Measurements from ENCODE around the gene OR52L1.

The OR52L1 gene

GRCh38 chr11:6006395-6006794, 19.6 kb upstream of the OR52L1 start:
- H3K27ac ChIP-seq (ENCODE audit: low read depth, low read length) = no peak overlapping the region
- no peaks in the 10 kb centered on the region for H3K27me3 ChIP-seq (ENCODE audit: insufficient read depth, low read length)
- H3K23ac ChIP-seq (ENCODE audit: low read length) = no peak overlapping the region
- H2AK5ac ChIP-seq (ENCODE audit: low read length) = no peak overlapping the region
- no peak overlapping the region for H3K4ac ChIP-seq (ENCODE audit: low read depth, low read length)
- no peak overlapping the region for H4K91ac ChIP-seq (ENCODE audit: low read depth, low read length)
- no peaks in the 10 kb centered on the region for H3K4me1 ChIP-seq (ENCODE audit: control insufficient read depth in 1 of 2, insufficient read depth in 2 of 2, low read length in 2 of 2)
- H2BK12ac ChIP-seq (ENCODE audit: low read length) = no peak overlapping the region
- H2BK5ac ChIP-seq (ENCODE audit: low read depth, low read length, poor library complexity) = no peak overlapping the region
- H4K8ac ChIP-seq (ENCODE audit: low read depth, low read length) = no peak overlapping the region
- H3K18ac ChIP-seq (ENCODE audit: low read length) = no peak overlapping the region
- H3K36me3 ChIP-seq (ENCODE audit: control insufficient read depth in 1 of 2, insufficient read depth in 2 of 2, low read length in 2 of 2) = no peaks in the 10 kb centered on the region
- H2AFZ ChIP-seq (ENCODE audit: insufficient read depth, low read length, poor library complexity) = no peak overlapping the region
- DNase-seq = no peak
- no peak overlapping the region for H2BK120ac ChIP-seq (ENCODE audit: insufficient read depth, low read length, poor library complexity)
- no peaks in the 10 kb centered on the region for H3K79me2 ChIP-seq (ENCODE audit: control insufficient read depth, insufficient read depth, low read length, poor library complexity)
- H3K79me1 ChIP-seq (ENCODE audit: low read length) = no peaks in the 10 kb centered on the region
- no peaks in the 10 kb centered on the region for H3K9me3 ChIP-seq (ENCODE audit: insufficient read depth, low read depth, low read length)
- no peak overlapping the region for H4K12ac ChIP-seq (ENCODE audit: low read depth, low read length)
- H3K4me3 ChIP-seq (ENCODE audit: low read depth, low read length) = no peak overlapping the region
- no peak overlapping the region for H3K4me2 ChIP-seq (ENCODE audit: low read length)
- H3K14ac ChIP-seq (ENCODE audit: low read length) = no peak overlapping the region
- H3K9ac ChIP-seq (ENCODE audit: low read length) = no peak overlapping the region

- Histone ChIP-seq H3K79me2 (ENCODE audit: control insufficient read depth, insufficient read depth, low read length, poor library complexity) (no peaks in the 10 kb centered on the region), H3K14ac (ENCODE audit: low read length) (no peak overlapping the region), H3K4me2 (ENCODE audit: low read length) (no peak overlapping the region), H3K79me1 (ENCODE audit: low read length) (no peaks in the 10 kb centered on the region), H4K12ac (ENCODE audit: low read depth, low read length) (no peak overlapping the region), H4K8ac (ENCODE audit: low read depth, low read length) (no peak overlapping the region), H3K4ac (ENCODE audit: low read depth, low read length) (no peak overlapping the region), H2BK5ac (ENCODE audit: low read depth, low read length, poor library complexity) (no peak overlapping the region), H3K36me3 (ENCODE audit: control insufficient read depth in 1 of 2, insufficient read depth in 2 of 2, low read length in 2 of 2) (no peaks in the 10 kb centered on the region), H3K4me3 (ENCODE audit: low read depth, low read length) (no peak overlapping the region), H3K9me3 (ENCODE audit: insufficient read depth, low read depth, low read length) (no peaks in the 10 kb centered on the region), H3K23ac (ENCODE audit: low read length) (no peak overlapping the region), H2BK120ac (ENCODE audit: insufficient read depth, low read length, poor library complexity) (no peak overlapping the region), H2BK12ac (ENCODE audit: low read length) (no peak overlapping the region), H4K91ac (ENCODE audit: low read depth, low read length) (no peak overlapping the region), H2AFZ (ENCODE audit: insufficient read depth, low read length, poor library complexity) (no peak overlapping the region), H3K27me3 (ENCODE audit: insufficient read depth, low read length) (peaks cover under 1% of the 10 kb centered on the region), H3K9ac (ENCODE audit: low read length) (no peak overlapping the region), H3K4me1 (ENCODE audit: control insufficient read depth in 1 of 2, insufficient read depth in 2 of 2, low read length in 2 of 2) (no peaks in the 10 kb centered on the region), H3K18ac (ENCODE audit: low read length) (no peak overlapping the region), H3K27ac (ENCODE audit: low read depth, low read length) (no peak overlapping the region), H2AK5ac (ENCODE audit: low read length) (no peak overlapping the region)
- WGBS (ENCODE audit: extremely low coverage, insufficient coverage, insufficient read length) = no CpG with 5 or more reads among the region's 7 CpGs
- no peak for DNase-seq
Measured at GRCh38 chr11:6002202-6002699, 15.5 kb upstream of the OR52L1 start.

- no peak overlapping the region for H2BK5ac ChIP-seq (ENCODE audit: low read depth, low read length, poor library complexity)
- H3K27ac ChIP-seq (ENCODE audit: low read depth, low read length) = no peak overlapping the region
- no CpG with 5 or more reads among the region's 14 CpGs for WGBS (ENCODE audit: extremely low coverage, insufficient coverage, insufficient read length)
Measured at GRCh38 chr11:5994791-5995190, 8.0 kb upstream of the OR52L1 start.

DNA sequence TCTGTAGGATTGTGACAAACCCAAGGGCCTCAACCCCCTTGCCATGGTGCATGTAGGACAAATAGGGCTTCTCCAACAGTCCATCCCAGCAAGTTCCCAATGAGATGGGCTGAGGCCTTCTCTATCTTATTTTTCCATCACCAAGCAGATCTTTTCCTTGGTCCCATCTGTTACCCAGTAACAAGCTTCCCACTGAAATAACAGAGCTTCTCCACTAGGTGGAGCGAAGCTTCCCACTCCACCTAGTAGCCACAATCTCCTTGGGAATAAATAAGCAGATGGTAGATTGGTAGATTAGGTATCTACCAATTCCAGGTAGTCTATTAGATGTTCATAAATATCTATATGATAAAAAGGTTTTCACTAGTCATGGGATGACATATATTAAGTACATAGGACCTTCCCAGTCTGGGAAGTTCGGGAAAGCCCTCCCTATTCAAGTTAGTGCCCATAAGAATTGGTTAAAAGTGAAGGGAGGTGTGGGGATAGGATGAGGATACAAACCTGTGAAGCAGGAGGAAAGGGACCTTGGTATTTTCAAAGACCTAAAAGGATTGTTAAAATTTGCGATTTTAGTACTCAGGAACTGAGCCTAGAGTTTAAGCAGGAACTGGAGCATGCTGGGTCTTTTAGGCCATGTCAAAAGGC, 5.9 kb upstream of the OR52L1 start:
- no peak overlapping the region for H4K12ac ChIP-seq (ENCODE audit: low read depth, low read length)

More at GRCh38 chr11:5994791-5995190, 8.0 kb upstream of the OR52L1 start:
- Histone ChIP-seq H3K79me1 (ENCODE audit: low read length) (no peaks in the 10 kb centered on the region), H3K27me3 (ENCODE audit: insufficient read depth, low read length) (peaks cover 2% of the 10 kb centered on the region), H3K9ac (ENCODE audit: low read length) (no peak overlapping the region), H2AK5ac (ENCODE audit: low read length) (no peak overlapping the region), H3K18ac (ENCODE audit: low read length) (no peak overlapping the region), H3K4me3 (ENCODE audit: low read depth, low read length) (no peak overlapping the region), H4K12ac (ENCODE audit: low read depth, low read length) (no peak overlapping the region), H3K4ac (ENCODE audit: low read depth, low read length) (no peak overlapping the region), H3K4me2 (ENCODE audit: low read length) (no peak overlapping the region), H3K9me3 (ENCODE audit: insufficient read depth, low read depth, low read length) (no peaks in the 10 kb centered on the region), H3K36me3 (ENCODE audit: control insufficient read depth in 1 of 2, insufficient read depth in 2 of 2, low read length in 2 of 2) (no peaks in the 10 kb centered on the region), H3K23ac (ENCODE audit: low read length) (no peak overlapping the region), H4K91ac (ENCODE audit: low read depth, low read length) (no peak overlapping the region), H3K79me2 (ENCODE audit: control insufficient read depth, insufficient read depth, low read length, poor library complexity) (no peaks in the 10 kb centered on the region), H2BK120ac (ENCODE audit: insufficient read depth, low read length, poor library complexity) (no peak overlapping the region), H2BK12ac (ENCODE audit: low read length) (no peak overlapping the region), H4K8ac (ENCODE audit: low read depth, low read length) (no peak overlapping the region), H2AFZ (ENCODE audit: insufficient read depth, low read length, poor library complexity) (no peak overlapping the region), H3K4me1 (ENCODE audit: control insufficient read depth in 1 of 2, insufficient read depth in 2 of 2, low read length in 2 of 2) (no peaks in the 10 kb centered on the region), H3K14ac (ENCODE audit: low read length) (no peak overlapping the region)
- no peak for DNase-seq

More for the DNA sequence above, 5.9 kb upstream of the OR52L1 start:
- Histone ChIP-seq H2BK5ac (ENCODE audit: low read depth, low read length, poor library complexity) (no peak overlapping the region), H3K18ac (ENCODE audit: low read length) (no peak overlapping the region), H2AFZ (ENCODE audit: insufficient read depth, low read length, poor library complexity) (no peak overlapping the region), H3K4ac (ENCODE audit: low read depth, low read length) (no peak overlapping the region), H3K4me3 (ENCODE audit: low read depth, low read length) (no peak overlapping the region), H3K9ac (ENCODE audit: low read length) (no peak overlapping the region), H3K23ac (ENCODE audit: low read length) (no peak overlapping the region), H2BK12ac (ENCODE audit: low read length) (no peak overlapping the region), H2BK120ac (ENCODE audit: insufficient read depth, low read length, poor library complexity) (no peak overlapping the region), H4K8ac (ENCODE audit: low read depth, low read length) (no peak overlapping the region), H3K9me3 (ENCODE audit: insufficient read depth, low read depth, low read length) (no peaks in the 10 kb centered on the region), H3K4me1 (ENCODE audit: control insufficient read depth in 1 of 2, insufficient read depth in 2 of 2, low read length in 2 of 2) (no peaks in the 10 kb centered on the region), H3K27me3 (ENCODE audit: insufficient read depth, low read length) (peaks cover 2% of the 10 kb centered on the region), H4K91ac (ENCODE audit: low read depth, low read length) (no peak overlapping the region), H2AK5ac (ENCODE audit: low read length) (no peak overlapping the region), H3K79me1 (ENCODE audit: low read length) (no peaks in the 10 kb centered on the region), H3K27ac (ENCODE audit: low read depth, low read length) (no peak overlapping the region), H3K4me2 (ENCODE audit: low read length) (no peak overlapping the region), H3K79me2 (ENCODE audit: control insufficient read depth, insufficient read depth, low read length, poor library complexity) (no peaks in the 10 kb centered on the region), H3K36me3 (ENCODE audit: control insufficient read depth in 1 of 2, insufficient read depth in 2 of 2, low read length in 2 of 2) (no peaks in the 10 kb centered on the region), H3K14ac (ENCODE audit: low read length) (no peak overlapping the region)
- no CpG with 5 or more reads among the region's 3 CpGs for WGBS (ENCODE audit: extremely low coverage, insufficient coverage, insufficient read length)
- DNase-seq = peak in 1 of 2 donors; percentile 54
